Tracheal epithelial cell (primary cell): ENCODE data around the gene CORO2A. TPM values are rescaled to one million over a fixed set of nuclear protein-coding genes. Genes with fewer than 3 reads are reported as not detected.

Experiments
- total RNA-seq: library from RNA; depleted of rRNA; stranded (reverse); fragments of >200 nt; gene quantifications from 2 replicates; pipeline ENCODE4 v1.2.1, GENCODE V29; 2014

Gene CORO2A, protein sequence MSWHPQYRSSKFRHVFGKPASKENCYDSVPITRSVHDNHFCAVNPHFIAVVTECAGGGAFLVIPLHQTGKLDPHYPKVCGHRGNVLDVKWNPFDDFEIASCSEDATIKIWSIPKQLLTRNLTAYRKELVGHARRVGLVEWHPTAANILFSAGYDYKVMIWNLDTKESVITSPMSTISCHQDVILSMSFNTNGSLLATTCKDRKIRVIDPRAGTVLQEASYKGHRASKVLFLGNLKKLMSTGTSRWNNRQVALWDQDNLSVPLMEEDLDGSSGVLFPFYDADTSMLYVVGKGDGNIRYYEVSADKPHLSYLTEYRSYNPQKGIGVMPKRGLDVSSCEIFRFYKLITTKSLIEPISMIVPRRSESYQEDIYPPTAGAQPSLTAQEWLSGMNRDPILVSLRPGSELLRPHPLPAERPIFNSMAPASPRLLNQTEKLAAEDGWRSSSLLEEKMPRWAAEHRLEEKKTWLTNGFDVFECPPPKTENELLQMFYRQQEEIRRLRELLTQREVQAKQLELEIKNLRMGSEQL
- total RNA-seq: 17.1 and 29.8 TPM in 2 replicates

GRCh38 chr9:98192503-98193335 lies at the start of gene CORO2A:
Gene CORO2A, minus strand, starts transcription at chr9:98192637. Its CDS starts 34,977 bp downstream, at chr9:98157660.

DNA sequence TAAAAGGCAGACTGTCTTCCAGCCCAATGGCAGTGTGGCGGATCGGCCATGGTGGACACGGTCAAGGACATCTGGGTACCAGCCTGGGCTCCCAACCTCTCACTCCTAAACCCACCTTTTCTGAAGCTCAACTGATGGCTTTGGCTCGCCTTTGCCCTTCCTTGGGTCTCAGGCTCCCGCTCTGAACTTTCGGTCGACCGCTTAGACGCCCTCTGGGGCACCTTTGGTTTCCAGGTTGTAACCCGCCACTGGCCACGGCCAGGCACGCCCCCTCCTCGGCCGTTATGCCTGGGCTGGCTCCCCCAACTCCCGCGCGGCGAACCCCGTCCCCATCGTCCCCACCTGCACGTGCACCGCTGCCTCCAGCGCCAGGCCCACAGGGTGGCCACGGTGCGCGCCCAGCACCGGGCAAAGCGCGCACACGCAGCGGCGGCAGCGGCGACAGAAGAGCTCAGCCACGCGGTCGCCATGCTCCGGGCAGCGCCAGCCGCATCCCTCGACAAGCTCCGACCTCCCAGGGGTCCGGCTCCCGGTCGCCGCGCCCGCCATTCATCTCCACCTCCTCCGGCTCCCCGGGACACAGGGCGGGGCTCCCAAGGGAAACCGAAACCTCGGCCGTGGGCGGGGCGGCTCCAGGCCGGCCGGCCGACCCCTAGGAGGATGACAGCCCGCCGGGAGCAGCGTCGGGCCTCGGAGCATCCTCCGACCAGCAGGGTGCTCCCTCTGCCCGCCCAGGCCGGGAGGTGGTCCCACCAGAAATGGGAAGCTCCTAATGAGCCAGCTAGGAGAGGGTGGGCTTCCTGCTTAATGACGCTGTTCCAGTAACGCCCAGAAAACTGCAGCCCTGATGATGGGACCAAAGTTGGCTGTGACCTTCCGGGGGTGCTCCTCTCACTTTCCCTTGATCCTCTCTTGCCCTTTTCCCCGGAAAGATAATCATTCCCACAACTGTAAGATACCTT lies 73.5 kb downstream of the CORO2A start, which contains the start of gene TRIM14:
Gene TRIM14 (minus strand): TSS at position 583 of the 962 bp plus-strand sequence. CDS start 34 bp downstream, at position 549.

Other genes starting within 250 kb of the CORO2A start
- 5.5 and 5.8 TPM in 2 replicates for gene ANP32B, start 209.3 kb downstream of the CORO2A start, total RNA-seq
- 101 and 156 TPM in 2 replicates for gene NANS, start 135.9 kb downstream of the CORO2A start, total RNA-seq
- 9.0 and 9.6 TPM in 2 replicates for gene TRIM14, start 73.4 kb downstream of the CORO2A start, total RNA-seq
- 74.5 and 89.1 TPM in 2 replicates for gene TBC1D2, start 63.0 kb upstream of the CORO2A start, total RNA-seq